Testis (tissue), 3 donors: ENCODE results near the gene RAPGEF6. TPM values are rescaled to one million over a fixed set of nuclear protein-coding genes. Genes with fewer than 3 reads are reported as not detected.

Experiments used
- DNase-seq: peaks from one replicate; pipeline ENCODE4 v3.0.0-alpha.2; 2019
- H3K27ac ChIP-seq, 2 donors: fragments of 200-600 bp; sonication (generic); one replicate each; pipeline ENCODE4 v1.5.1; 2019
- H3K27me3 ChIP-seq: fragments of 200-600 bp; sonication (generic); one replicate; pipeline ENCODE4 v1.5.1; 2019
- H3K36me3 ChIP-seq: fragments of 200-600 bp; sonication (generic); one replicate; pipeline ENCODE4 v1.5.1; 2017; ENCODE audit warnings: low read depth; ENCODE audit errors: missing control alignments
- H3K4me1 ChIP-seq: fragments of 200-600 bp; sonication (generic); one replicate; pipeline ENCODE4 v1.5.1; 2019
- H3K4me3 ChIP-seq, 2 donors: fragments of 200-600 bp; sonication (generic); one replicate each; pipeline ENCODE4 v1.5.1; 2017 to 2019
- H3K9me3 ChIP-seq: fragments of 200-600 bp; sonication (generic); one replicate; pipeline ENCODE4 v1.5.1; 2017
- CTCF ChIP-seq, 3 experiments: fragments of 450-650 bp in 2 of 3; fragments of 200-600 bp in 1 of 3; sonication (generic) in 1 of 3; IDR thresholded peaks; one replicate each; pipeline ENCODE4 v1.5.1; 2016 to 2019; ENCODE audit warnings: antibody characterized with exemption in 3 of 3, mild to moderate bottlenecking in 2 of 3, moderate library complexity in 1 of 3
- POLR2A ChIP-seq: fragments of 450-650 bp; IDR thresholded peaks from one replicate; pipeline ENCODE4 v1.6.1; 2017; ENCODE audit warnings: antibody characterized with exemption, mild to moderate bottlenecking, moderate library complexity
- WGBS, 2 donors: methylation state at CpG; one replicate each; pipeline ENCODE4 v1.1.5; 2018; 5-methylcytosine and 5-hydroxymethylcytosine counted together
- intact Hi-C: fragments of 100-400 bp; cut with DNase I; formaldehyde crosslinking; loops from one replicate; pipeline ENCODE4 v1.15.1; 2023; ENCODE audit warnings: low total_unique reads
- polyA plus RNA-seq: library from polyadenylated mRNA; stranded (reverse); fragments of 350-450 nt; fragmentation: Illumina TruSeq; extraction: RNeasy Lipid Tissue Mini Kit (QIAGEN cat#74804); gene quantifications from one replicate; pipeline ENCODE4 v1.2.3, GENCODE V29; 2014; ENCODE audit warnings: low read depth, low replicate concordance; ENCODE audit not compliant: insufficient read depth
- total RNA-seq, 2 donors: library from RNA; depleted of rRNA; stranded (reverse); fragments of >200 nt; gene quantifications; one replicate each; pipeline ENCODE4 v1.2.3, GENCODE V29; 2016

Gene RAPGEF6
- total and polyA plus RNA-seq, 3 donors from 2014 or later = 27.6 to 59.0 (median 40.1) TPM

GRCh38 chr5:131481569-131481968 is 153.5 kb downstream of the RAPGEF6 start:
- no peak overlapping the region for H3K27ac ChIP-seq
- H3K9me3 ChIP-seq = no peaks in the 10 kb centered on the region
- no peaks in the 10 kb centered on the region for H3K36me3 ChIP-seq
- 85 to 95% methylated on average over 1 of the region's 1 CpG for WGBS, 2 donors
- no peaks in the 10 kb centered on the region for H3K4me1 ChIP-seq
- no peak for DNase-seq
- H3K4me3 ChIP-seq = no peak overlapping the region
- TF ChIP-seq POLR2A (no peak), CTCF (IDR thresholded peaks at IDR 0.05) (no peak)
- no peaks in the 10 kb centered on the region for H3K27me3 ChIP-seq
- intact Hi-C loops = no loop called here

GRCh38 chr5:131475541-131475941 is 159.5 kb downstream of the RAPGEF6 start:
- TF ChIP-seq POLR2A = no peak
- TF ChIP-seq CTCF (IDR thresholded peaks at IDR 0.05) = no peak
- H3K4me3 ChIP-seq = no peak overlapping the region
- 24 to 30% methylated on average over 1 of the region's 1 CpG for WGBS, 2 donors

DNA sequence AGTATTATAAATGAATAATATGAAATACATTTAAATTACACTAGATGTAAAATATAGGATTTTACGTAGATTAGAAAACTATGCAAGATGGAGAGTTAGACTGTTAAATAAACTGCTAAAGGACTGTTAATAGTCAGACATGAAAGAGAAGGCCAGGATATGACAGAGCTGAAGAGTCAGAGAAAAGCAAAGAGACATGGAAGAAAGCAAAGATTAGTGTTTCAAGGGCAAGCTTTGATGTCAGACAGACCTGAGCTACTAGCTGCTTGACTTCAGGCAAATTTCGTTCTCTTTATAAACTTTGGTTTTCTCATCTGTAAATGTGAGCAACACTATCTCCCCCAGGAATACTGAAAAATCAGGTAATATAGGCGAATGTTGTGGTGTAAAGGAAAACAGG is 161.3 kb downstream of the RAPGEF6 start:
- Histone ChIP-seq H3K9me3 (no peaks in the 10 kb centered on the region), H3K4me3 (no peak overlapping the region), H3K27ac (no peak overlapping the region), H3K27me3 (no peaks in the 10 kb centered on the region), H3K36me3 (no peaks in the 10 kb centered on the region), H3K4me1 (no peaks in the 10 kb centered on the region)
- 93 to 97% methylated on average over 3 of the region's 3 CpGs for WGBS, 2 donors
- intact Hi-C loops = no loop called here
- no peak for TF ChIP-seq POLR2A
- TF ChIP-seq CTCF (IDR thresholded peaks at IDR 0.05) = no peak
- no peak for DNase-seq

More at GRCh38 chr5:131475541-131475941, 159.5 kb downstream of the RAPGEF6 start:
- Histone ChIP-seq H3K27me3 (no peaks in the 10 kb centered on the region), H3K27ac (no peak overlapping the region), H3K9me3 (no peaks in the 10 kb centered on the region), H3K4me1 (no peaks in the 10 kb centered on the region), H3K36me3 (no peaks in the 10 kb centered on the region)
- no peak for DNase-seq
- intact Hi-C loops = no loop called here

- TF ChIP-seq POLR2A (no peak), CTCF (IDR thresholded peaks at IDR 0.05) (no peak)
- intact Hi-C loops = no loop called here
- H3K27ac ChIP-seq = no peak overlapping the region
- H3K4me3 ChIP-seq = no peak overlapping the region
- no peak for DNase-seq
- WGBS, 2 donors = 87 to 95% methylated on average over 3 of the region's 3 CpGs
- no peaks in the 10 kb centered on the region for H3K27me3 ChIP-seq
- no peaks in the 10 kb centered on the region for H3K36me3 ChIP-seq
- no peaks in the 10 kb centered on the region for H3K9me3 ChIP-seq
- no peaks in the 10 kb centered on the region for H3K4me1 ChIP-seq
Measured at GRCh38 chr5:131466171-131466766, 168.8 kb downstream of the RAPGEF6 start.

- TF ChIP-seq CTCF (IDR thresholded peaks at IDR 0.05) (no peak), POLR2A (no peak)
- WGBS, 2 donors = 81 to 90% methylated on average over 1 of the region's 1 CpG
- Histone ChIP-seq H3K9me3 (no peaks in the 10 kb centered on the region), H3K4me1 (no peaks in the 10 kb centered on the region), H3K27ac (no peak overlapping the region), H3K36me3 (no peaks in the 10 kb centered on the region), H3K27me3 (no peaks in the 10 kb centered on the region), H3K4me3 (no peak overlapping the region)
- no peak for DNase-seq
- intact Hi-C loops = no loop called here
Measured at GRCh38 chr5:131463656-131464055, 171.4 kb downstream of the RAPGEF6 start.
